ENCODE measurements around the gene APCDD1. TPM values are rescaled to one million over a fixed set of nuclear protein-coding genes. Genes with fewer than 3 reads are reported as not detected.

Gene APCDD1
- total and polyA plus RNA-seq, 2 experiments from 2014 or later: 69.6 to 114 TPM

DNA sequence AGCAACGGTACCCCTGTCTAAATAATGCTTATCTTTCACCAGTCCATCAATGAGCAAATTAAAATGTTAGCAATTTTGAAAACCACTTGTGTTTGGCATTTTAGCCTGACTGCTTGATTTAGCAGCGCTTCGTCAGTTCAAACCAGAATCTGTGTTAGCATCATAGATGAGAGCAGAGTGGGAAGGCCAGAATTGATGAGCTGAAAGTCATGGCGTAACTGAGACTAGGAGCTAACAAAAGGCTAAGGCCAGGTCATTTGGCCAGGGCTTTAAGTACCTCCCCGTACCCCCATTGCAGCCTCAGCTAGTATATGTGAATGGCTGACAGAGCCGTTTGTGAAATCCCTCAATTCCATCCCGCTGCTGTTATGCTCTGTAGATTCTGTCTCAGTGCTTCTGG lies 16.0 kb downstream of the APCDD1 start:
- H3K27ac ChIP-seq: no peak overlapping the region

GRCh38 chr18:10471574-10471973 lies 17.1 kb downstream of the APCDD1 start:
- no peak for TF ChIP-seq CTCF (IDR thresholded peaks at IDR 0.05; ENCODE audit: poor library complexity)
- TF ChIP-seq EZH2phosphoT487 (IDR thresholded peaks at IDR 0.05; ENCODE audit: low read depth, severe bottlenecking, unreplicated experiment): no peak
- no peak for TF ChIP-seq EZH2 (IDR thresholded peaks at IDR 0.05; ENCODE audit: borderline replicate concordance)
- Histone ChIP-seq H3K27ac (no peak overlapping the region), H2AFZ (no peak overlapping the region), H3K27me3 (no peaks in the 10 kb centered on the region), H4K20me1 (ENCODE audit: insufficient read depth, poor library complexity, severe bottlenecking) (peaks cover 2% of the 10 kb centered on the region), H3K4me1 (ENCODE audit: insufficient read depth) (peaks cover 15% of the 10 kb centered on the region), H3K9me3 (ENCODE audit: low read depth) (no peaks in the 10 kb centered on the region), H3K9me2 (replicated peaks; ENCODE audit: insufficient read depth) (no peaks in the 10 kb centered on the region), H3K4me3 (no peak overlapping the region), H3K36me3 (replicated peaks; ENCODE audit: insufficient read depth, low read depth) (no peaks in the 10 kb centered on the region), H3K4me2 (no peak overlapping the region), H3K79me2 (peaks cover 5% of the 10 kb centered on the region)
- no peak for DNase-seq (ENCODE audit: low spot score)
- WGBS (ENCODE audit: low lambda C conversion rate, missing lambda C conversion rate): 98% methylated on average over 22 of the region's 22 CpGs

More for the DNA sequence above, 16.0 kb downstream of the APCDD1 start:
- H3K27me3 ChIP-seq: no peaks in the 10 kb centered on the region
- peaks cover 13% of the 10 kb centered on the region for H3K79me2 ChIP-seq
- no peak for TF ChIP-seq EZH2phosphoT487 (IDR thresholded peaks at IDR 0.05; ENCODE audit: low read depth, severe bottlenecking, unreplicated experiment)
- no peak for TF ChIP-seq EZH2 (IDR thresholded peaks at IDR 0.05; ENCODE audit: borderline replicate concordance)
- no peak for TF ChIP-seq CTCF (IDR thresholded peaks at IDR 0.05; ENCODE audit: poor library complexity)
- H4K20me1 ChIP-seq (ENCODE audit: insufficient read depth, poor library complexity, severe bottlenecking): peaks cover 2% of the 10 kb centered on the region
- H3K36me3 ChIP-seq (replicated peaks; ENCODE audit: insufficient read depth, low read depth): no peaks in the 10 kb centered on the region
- H3K4me3 ChIP-seq: no peak overlapping the region
- no peak overlapping the region for H2AFZ ChIP-seq
- no peak for DNase-seq (ENCODE audit: low spot score)
- H3K9me2 ChIP-seq (replicated peaks; ENCODE audit: insufficient read depth): no peaks in the 10 kb centered on the region
- H3K4me1 ChIP-seq (ENCODE audit: insufficient read depth): peaks cover 5% of the 10 kb centered on the region
- 94% methylated on average over 7 of the region's 7 CpGs for WGBS (ENCODE audit: low lambda C conversion rate, missing lambda C conversion rate)
- no peaks in the 10 kb centered on the region for H3K9me3 ChIP-seq (ENCODE audit: low read depth)
- no peak overlapping the region for H3K4me2 ChIP-seq

- H3K9me2 ChIP-seq (replicated peaks; ENCODE audit: insufficient read depth): no peaks in the 10 kb centered on the region
- TF ChIP-seq CTCF (IDR thresholded peaks at IDR 0.05; ENCODE audit: poor library complexity) (no peak), EZH2 (IDR thresholded peaks at IDR 0.05; ENCODE audit: borderline replicate concordance) (no peak)
- H3K36me3 ChIP-seq (replicated peaks; ENCODE audit: insufficient read depth, low read depth): no peaks in the 10 kb centered on the region
- WGBS (ENCODE audit: low lambda C conversion rate, missing lambda C conversion rate): 76% methylated on average over 5 of the region's 5 CpGs
- no peaks in the 10 kb centered on the region for H3K27me3 ChIP-seq
- no peaks in the 10 kb centered on the region for H3K9me3 ChIP-seq (ENCODE audit: low read depth)
- no peak overlapping the region for H3K4me2 ChIP-seq
- peaks cover 6% of the 10 kb centered on the region for H4K20me1 ChIP-seq (ENCODE audit: insufficient read depth, poor library complexity, severe bottlenecking)
- DNase-seq (ENCODE audit: low spot score): no peak
- peaks cover 22% of the 10 kb centered on the region for H3K4me1 ChIP-seq (ENCODE audit: insufficient read depth)
- H2AFZ ChIP-seq: no peak overlapping the region
- no peaks in the 10 kb centered on the region for H3K79me2 ChIP-seq
- no peak overlapping the region for H3K4me3 ChIP-seq
- no peak overlapping the region for H3K27ac ChIP-seq
Observed at GRCh38 chr18:10473132-10473531, 18.7 kb downstream of the APCDD1 start.

GRCh38 chr18:10474309-10474708 lies 19.9 kb downstream of the APCDD1 start:
- H2AFZ ChIP-seq: no peak overlapping the region
- H3K27ac ChIP-seq: no peak overlapping the region
- peaks cover 6% of the 10 kb centered on the region for H4K20me1 ChIP-seq (ENCODE audit: insufficient read depth, poor library complexity, severe bottlenecking)
- no peaks in the 10 kb centered on the region for H3K79me2 ChIP-seq
- no peak for DNase-seq (ENCODE audit: low spot score)
- no peaks in the 10 kb centered on the region for H3K9me2 ChIP-seq (replicated peaks; ENCODE audit: insufficient read depth)
- H3K27me3 ChIP-seq: no peaks in the 10 kb centered on the region
- no peaks in the 10 kb centered on the region for H3K9me3 ChIP-seq (ENCODE audit: low read depth)
- H3K4me3 ChIP-seq: no peak overlapping the region
- peaks cover 22% of the 10 kb centered on the region for H3K4me1 ChIP-seq (ENCODE audit: insufficient read depth)
- no peaks in the 10 kb centered on the region for H3K36me3 ChIP-seq (replicated peaks; ENCODE audit: insufficient read depth, low read depth)
- 97% methylated on average over 17 of the region's 17 CpGs for WGBS (ENCODE audit: low lambda C conversion rate, missing lambda C conversion rate)
- H3K4me2 ChIP-seq: no peak overlapping the region
- TF ChIP-seq CTCF (IDR thresholded peaks at IDR 0.05; ENCODE audit: poor library complexity): no peak
- TF ChIP-seq EZH2 (IDR thresholded peaks at IDR 0.05; ENCODE audit: borderline replicate concordance): no peak
- no peak for TF ChIP-seq EZH2phosphoT487 (IDR thresholded peaks at IDR 0.05; ENCODE audit: low read depth, severe bottlenecking, unreplicated experiment)

Data from hepatocyte (in vitro differentiated cells).